SK-N-MC (cell line): ENCODE results near the gene MRLN.

Experiments used
- FOXP2 ChIP-seq: optimal IDR thresholded peaks from 2 replicates; pipeline ENCODE3; 2011; ENCODE audit warnings: mild to moderate bottlenecking, moderate library complexity; ENCODE audit not compliant: insufficient read depth; ENCODE audit errors: extremely low read length, control extremely low read depth
- POLR2AphosphoS5 ChIP-seq: IDR thresholded peaks from 2 replicates; pipeline ENCODE4 v1.6.1; 2012; ENCODE audit warnings: mild to moderate bottlenecking, low read depth, low read length, borderline replicate concordance

GRCh38 chr10:59750155-59750945 lies 2.9 kb downstream of the MRLN start:
- TF ChIP-seq FOXP2 (no peak), POLR2AphosphoS5 (no peak)
